Neural cell (in vitro differentiated cells): ENCODE data around the gene INSR. TPM values are rescaled to one million over a fixed set of nuclear protein-coding genes. Genes with fewer than 3 reads are reported as not detected.

Experiments used
- H2AFZ ChIP-seq: fragments of 200-600, 300-800 bp; sonication (generic), shearing (Covaris generic); 2 replicates; pipeline ENCODE4 v1.6.0; 2014; ENCODE audit warnings: low read depth, mild to moderate bottlenecking, antibody characterized with exemption, low read length, moderate library complexity
- H3F3A ChIP-seq: fragments of 200-600 bp; shearing (Covaris generic); 2 replicates; pipeline ENCODE4 v1.6.1; 2016; ENCODE audit warnings: mild to moderate bottlenecking, moderate library complexity, mixed read lengths, antibody characterized with exemption, low read length; ENCODE audit not compliant: insufficient read depth, poor library complexity, severe bottlenecking
- H3K27ac ChIP-seq: fragments of 200-600, 300-800 bp; sonication (generic), shearing (Covaris generic); 2 replicates; pipeline ENCODE4 v1.5.1; 2014; ENCODE audit warnings: mild to moderate bottlenecking, low read length, moderate library complexity
- H3K27me3 ChIP-seq: fragments of 300-800, 200-600 bp; sonication (generic), shearing (Covaris generic); 2 replicates; pipeline ENCODE4 v1.6.0; 2014; ENCODE audit warnings: mild to moderate bottlenecking, low read depth, low read length, moderate library complexity; ENCODE audit not compliant: insufficient read depth
- H3K36me3 ChIP-seq: fragments of 300-800, 200-600 bp; sonication (generic), shearing (Covaris generic); 2 replicates; pipeline ENCODE4 v1.5.1; 2014; ENCODE audit warnings: mild to moderate bottlenecking, antibody characterized with exemption, low read length, moderate library complexity; ENCODE audit not compliant: insufficient read depth
- H3K4me2 ChIP-seq: fragments of 300-800, 200-600 bp; sonication (generic), shearing (Covaris generic); 2 replicates; pipeline ENCODE4 v1.6.0; 2014; ENCODE audit warnings: mild to moderate bottlenecking, low read length
- H3K4me3 ChIP-seq: fragments of 300-800, 200-600 bp; sonication (generic), shearing (Covaris generic); 2 replicates; pipeline ENCODE4 v1.5.1; 2014; ENCODE audit warnings: mild to moderate bottlenecking, low read length, moderate library complexity
- H3K79me2 ChIP-seq: fragments of 200-600 bp; shearing (Covaris generic); replicated peaks from 2 replicates; pipeline ENCODE4 v1.6.0; 2014; ENCODE audit warnings: mild to moderate bottlenecking, low read length, moderate library complexity; ENCODE audit not compliant: insufficient read depth
- H3K9ac ChIP-seq: fragments of 300-800, 200-600 bp; sonication (generic), shearing (Covaris generic); 2 replicates; pipeline ENCODE4 v1.6.1; 2016; ENCODE audit warnings: mild to moderate bottlenecking, low read length, mixed read lengths
- H3K9me2 ChIP-seq: fragments of 200-600 bp; shearing (Covaris generic); 2 replicates; pipeline ENCODE4 v1.6.1; 2016; ENCODE audit warnings: mild to moderate bottlenecking, low read length, mixed read lengths; ENCODE audit not compliant: insufficient read depth
- H3K9me3 ChIP-seq: fragments of 200-600, 300-800 bp; sonication (generic), shearing (Covaris generic); 2 replicates; pipeline ENCODE4 v1.6.1; 2016; ENCODE audit warnings: mild to moderate bottlenecking, mixed run types, low read length, moderate library complexity, mixed read lengths
- H4K20me1 ChIP-seq: fragments of 200-600 bp; shearing (Covaris generic); 2 replicates; pipeline ENCODE4 v1.6.1; 2016; ENCODE audit warnings: mild to moderate bottlenecking, mixed run types; ENCODE audit not compliant: insufficient read depth
- CTCF ChIP-seq: fragments of 450-650 bp; IDR thresholded peaks from 2 replicates; pipeline ENCODE4 v1.5.1; 2014; ENCODE audit warnings: antibody characterized with exemption, mild to moderate bottlenecking, moderate library complexity; ENCODE audit not compliant: poor library complexity, severe bottlenecking
- EP300 ChIP-seq: fragments of 450-650 bp; conservative IDR thresholded peaks from 2 replicates; pipeline ENCODE4 v1.6.1; 2014; ENCODE audit warnings: antibody characterized with exemption, mild to moderate bottlenecking, moderate library complexity; ENCODE audit not compliant: poor library complexity, severe bottlenecking
- EZH2 ChIP-seq: fragments of 200-600, 300-800 bp; shearing (Covaris generic), sonication (generic); IDR thresholded peaks from 2 replicates; pipeline ENCODE4 v1.6.1; 2014; ENCODE audit warnings: antibody characterized with exemption, low read length, borderline replicate concordance, mild to moderate bottlenecking; ENCODE audit not compliant: insufficient read depth, poor library complexity, severe bottlenecking
- MXI1 ChIP-seq: fragments of 450-650 bp; conservative IDR thresholded peaks from 2 replicates; pipeline ENCODE4 v1.6.1; 2014; ENCODE audit warnings: antibody characterized with exemption, mild to moderate bottlenecking; ENCODE audit not compliant: poor library complexity, severe bottlenecking
- POLR2AphosphoS5 ChIP-seq: IDR thresholded peaks from 2 replicates; pipeline ENCODE4 v1.6.1; 2012
- RAD21 ChIP-seq: fragments of 450-650 bp; conservative IDR thresholded peaks from 2 replicates; pipeline ENCODE4 v1.6.1; 2014; ENCODE audit warnings: antibody characterized with exemption, mild to moderate bottlenecking, moderate library complexity
- REST ChIP-seq: IDR thresholded peaks from 2 replicates; pipeline ENCODE4 v1.6.1; 2012; ENCODE audit warnings: borderline replicate concordance
- SMC3 ChIP-seq: fragments of 450-650 bp; conservative IDR thresholded peaks from 2 replicates; pipeline ENCODE4 v1.6.1; 2014; ENCODE audit warnings: antibody characterized with exemption, mild to moderate bottlenecking, moderate library complexity; ENCODE audit not compliant: poor library complexity
- TAF1 ChIP-seq: IDR thresholded peaks from 2 replicates; pipeline ENCODE4 v1.6.1; 2012; ENCODE audit warnings: low read depth
- polyA plus RNA-seq: library from polyadenylated mRNA; depleted of rRNA; stranded (reverse); fragments of >200 nt; gene quantifications from 2 replicates; pipeline ENCODE4 v1.2.3, GENCODE V29; 2014

Gene INSR
- polyA plus RNA-seq, 1 donor from 2014 or later, result 16.0 TPM

- H3K27ac ChIP-seq, result no peak overlapping the region
- H3K9me2 ChIP-seq, result no peaks in the 10 kb centered on the region
- H3K4me2 ChIP-seq, result no peak overlapping the region
- no peak overlapping the region for H3K9ac ChIP-seq
- no peaks in the 10 kb centered on the region for H4K20me1 ChIP-seq
- no peaks in the 10 kb centered on the region for H3F3A ChIP-seq
- no peak for TF ChIP-seq POLR2AphosphoS5
- no peak for TF ChIP-seq REST
- TF ChIP-seq EP300, result no peak
- no peak for TF ChIP-seq RAD21
- no peak for TF ChIP-seq TAF1
- peaks cover 3% of the 10 kb centered on the region for H3K36me3 ChIP-seq
- H3K4me3 ChIP-seq, result no peak overlapping the region
- no peaks in the 10 kb centered on the region for H3K9me3 ChIP-seq
- no peaks in the 10 kb centered on the region for H3K79me2 ChIP-seq
- no peaks in the 10 kb centered on the region for H3K27me3 ChIP-seq
- H2AFZ ChIP-seq, result no peak overlapping the region
These were observed 178.5 kb downstream of the INSR start for GRCh38 chr19:7115721-7116120.

GRCh38 chr19:7113233-7113632 lies 181.0 kb downstream of the INSR start:
- no peak overlapping the region for H2AFZ ChIP-seq
- no peaks in the 10 kb centered on the region for H3K79me2 ChIP-seq
- no peak overlapping the region for H3K9ac ChIP-seq
- H3F3A ChIP-seq, result no peaks in the 10 kb centered on the region
- no peak overlapping the region for H3K4me3 ChIP-seq
- H3K9me2 ChIP-seq, result no peaks in the 10 kb centered on the region
- no peaks in the 10 kb centered on the region for H4K20me1 ChIP-seq
- H3K27ac ChIP-seq, result no peak overlapping the region
- TF ChIP-seq EP300 (no peak), RAD21 (no peak), SMC3 (no peak), TAF1 (no peak), POLR2AphosphoS5 (no peak), MXI1 (no peak), EZH2 (no peak), REST (no peak), CTCF (no peak)
- peaks cover 3% of the 10 kb centered on the region for H3K36me3 ChIP-seq
- no peaks in the 10 kb centered on the region for H3K9me3 ChIP-seq
- no peaks in the 10 kb centered on the region for H3K27me3 ChIP-seq
- no peak overlapping the region for H3K4me2 ChIP-seq
